Measurements from ENCODE around the gene STIM1. TPM values are rescaled to one million over a fixed set of nuclear protein-coding genes. Genes with fewer than 3 reads are reported as not detected.

The STIM1 gene
- total RNA-seq, 1 donor from 2014 or later, result 12.3 TPM

GRCh38 chr11:3952715-3953114, 97.3 kb downstream of the STIM1 start:
- DNase-seq, result no peak

- no peak for DNase-seq
Observed at GRCh38 chr11:3953327-3953726, 97.9 kb downstream of the STIM1 start.

GRCh38 chr11:3954448-3955298, 99.2 kb downstream of the STIM1 start:
- DNase-seq, result no peak

- DNase-seq, result no peak
Observed at GRCh38 chr11:3955299-3955665, 99.8 kb downstream of the STIM1 start.

- DNase-seq, result no peak
Observed at GRCh38 chr11:3956038-3956437, 100.6 kb downstream of the STIM1 start.

- no peak for DNase-seq
Observed at GRCh38 chr11:3956748-3957147, 101.3 kb downstream of the STIM1 start.

- no peak for DNase-seq
Observed at GRCh38 chr11:3957437-3957836, 102.0 kb downstream of the STIM1 start.

- DNase-seq, result no peak
Observed at GRCh38 chr11:3958281-3958680, 102.8 kb downstream of the STIM1 start.

- no peak for DNase-seq
Observed at GRCh38 chr11:3959015-3959902, 103.8 kb downstream of the STIM1 start.

- no peak for DNase-seq
Observed at GRCh38 chr11:3959903-3960265, 104.4 kb downstream of the STIM1 start.

- DNase-seq, result no peak
Observed at GRCh38 chr11:3962406-3962840, 107.0 kb downstream of the STIM1 start.

GRCh38 chr11:3964056-3964455, 108.6 kb downstream of the STIM1 start:
- no peak for DNase-seq

GRCh38 chr11:3964935-3965604, 109.6 kb downstream of the STIM1 start:
- no peak for DNase-seq

- DNase-seq, result no peak
Observed at GRCh38 chr11:3967695-3968094, 112.2 kb downstream of the STIM1 start.

- DNase-seq, result no peak
Observed at GRCh38 chr11:3969200-3969599, 113.7 kb downstream of the STIM1 start.

- no peak for DNase-seq
Observed at GRCh38 chr11:3969613-3970012, 114.1 kb downstream of the STIM1 start.

GRCh38 chr11:3970108-3970507, 114.6 kb downstream of the STIM1 start:
- DNase-seq, result no peak

GRCh38 chr11:3971756-3972404, 116.4 kb downstream of the STIM1 start:
- DNase-seq, result no peak

GRCh38 chr11:3972431-3972830, 117.0 kb downstream of the STIM1 start:
- no peak for DNase-seq

GRCh38 chr11:3977078-3977477, 121.6 kb downstream of the STIM1 start:
- DNase-seq, result no peak

GRCh38 chr11:3981084-3981633, 125.7 kb downstream of the STIM1 start:
- no peak for DNase-seq

- no peak for DNase-seq
Observed at GRCh38 chr11:3982431-3982830, 127.0 kb downstream of the STIM1 start.

Measured in occipital lobe (tissue), 2 donors.